Iris pigment epithelial cell (primary cell): Measurements from ENCODE around the gene CTSV.
"Not testable (repeated sequence)": the region's sequence is repeated elsewhere in the genome, so short reads cannot be mapped to it uniquely, and the experiment has no call there.

Source experiments
- DNase-seq: peaks from one replicate; pipeline ENCODE4 v3.0.0-alpha.2; 2011; ENCODE audit warnings: low read depth

CTSV gene

DNA sequence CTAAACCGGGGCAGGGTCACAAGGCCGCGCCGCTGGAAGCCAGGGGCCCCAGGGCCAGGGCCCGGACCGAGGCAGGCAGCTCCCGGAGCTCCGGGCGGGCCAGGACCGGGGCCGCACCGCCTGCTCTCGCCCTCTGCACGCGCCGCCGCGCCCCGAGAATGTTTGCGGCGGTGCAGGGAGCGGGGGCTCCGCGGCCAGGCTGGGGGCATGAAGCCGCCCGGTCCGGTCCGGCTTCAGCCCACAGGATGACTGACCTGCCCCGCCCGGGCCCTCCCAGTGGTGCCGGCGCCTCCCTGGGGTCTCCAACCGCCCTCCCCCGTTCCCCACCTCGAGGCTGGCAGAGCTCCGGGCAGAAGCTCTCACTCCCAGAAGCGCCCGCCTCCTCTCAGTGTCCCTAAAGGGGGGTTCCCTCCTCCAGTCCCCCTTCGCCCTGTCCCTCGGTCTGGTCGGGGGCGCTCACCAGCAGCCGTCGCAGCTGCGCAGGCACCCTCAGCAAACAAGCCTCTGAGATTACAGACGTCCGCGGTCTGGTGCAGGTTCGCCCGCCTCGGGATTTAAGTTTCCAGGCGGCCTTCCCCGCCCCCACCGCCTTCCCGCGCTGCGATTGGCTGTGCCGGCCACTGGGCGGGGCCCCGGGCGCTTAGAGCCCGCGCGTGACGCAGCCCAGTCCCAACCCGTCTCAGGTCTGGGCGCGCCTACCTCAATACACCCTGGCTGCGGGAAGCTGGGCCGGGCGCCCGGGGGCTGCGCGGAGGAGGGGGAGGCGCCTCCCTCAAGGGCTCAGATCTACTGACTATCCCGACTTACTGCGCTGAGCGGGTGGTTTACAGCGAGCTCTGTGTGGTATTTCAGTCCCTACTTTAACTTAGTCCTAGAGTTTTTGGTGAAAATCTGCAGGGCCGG is at the start of gene CTSV:
CTSV (minus strand) TSS at position 532 of the 903 bp plus-strand sequence. CDS start 1,099 bp downstream, outside the sequence.
- peak; percentile 87 for DNase-seq

DNA sequence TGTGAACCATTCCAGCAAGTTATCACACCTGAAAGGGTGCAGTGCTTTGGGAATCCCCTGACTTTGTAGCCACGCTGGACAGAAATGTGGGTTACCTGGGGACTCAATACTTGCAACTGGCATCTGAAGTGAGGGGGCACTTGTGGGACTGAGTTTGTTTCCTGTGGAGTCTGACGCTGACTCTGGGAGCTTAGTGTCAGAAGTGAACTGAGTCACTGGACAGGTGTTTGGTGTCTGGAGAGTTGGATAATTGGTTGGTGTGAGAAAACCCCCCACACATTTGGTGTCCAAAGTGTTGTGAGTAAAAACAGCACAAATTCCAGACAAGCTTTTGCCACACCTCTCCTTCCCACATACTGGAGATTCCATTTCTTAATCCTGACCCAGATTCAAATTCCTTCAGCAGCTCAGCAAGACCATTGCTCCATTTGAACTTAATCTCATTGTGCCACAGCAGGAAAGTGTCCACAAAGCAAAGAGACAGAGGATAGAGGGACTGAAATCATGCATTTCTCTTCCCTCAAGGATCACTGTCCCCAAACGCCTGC is 48.8 kb upstream of the CTSV start:
- DNase-seq = peak; percentile 2

DNA sequence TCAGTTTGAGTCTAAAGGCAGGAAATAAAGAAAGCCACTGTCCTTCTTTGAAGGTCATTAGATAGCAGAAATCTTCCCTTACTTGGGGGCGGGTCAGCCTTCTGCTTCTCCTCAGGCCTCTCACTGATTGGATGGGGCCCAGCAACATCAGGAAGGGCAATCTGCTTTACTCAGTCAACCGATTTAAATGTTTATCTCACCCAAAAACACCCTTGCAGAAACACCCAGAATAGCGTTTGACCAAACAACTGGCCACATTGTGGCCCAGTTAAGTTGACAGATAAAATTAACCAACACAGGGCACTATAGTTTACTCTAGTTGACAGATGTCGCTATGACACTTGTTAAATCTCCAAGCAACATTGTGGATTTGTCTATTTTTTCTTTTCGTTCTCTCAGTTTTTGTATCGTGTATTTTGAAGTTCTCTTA is 45.6 kb upstream of the CTSV start:
- not testable (repeated sequence) for DNase-seq

DNA sequence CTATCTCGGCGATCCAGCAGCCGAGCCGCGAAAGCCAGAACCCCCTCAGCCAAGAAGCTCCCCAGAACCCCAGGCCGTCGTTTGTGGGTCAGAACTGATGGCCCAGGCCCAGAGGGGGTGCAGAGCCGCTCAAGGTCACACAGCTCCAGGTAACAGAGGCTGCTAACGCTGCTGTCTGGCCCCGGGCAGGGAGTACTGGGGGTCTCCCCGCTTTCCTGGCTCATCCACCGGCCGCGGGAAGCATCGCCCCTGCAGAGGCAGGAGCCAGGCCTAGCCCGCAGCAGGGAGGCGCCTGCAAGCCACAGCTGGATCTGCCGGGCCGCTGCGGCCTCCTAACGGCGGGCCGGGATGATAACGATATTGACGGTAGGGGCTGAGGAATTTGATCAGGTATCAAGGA is 39.4 kb upstream of the CTSV start:
- DNase-seq = no peak

DNA sequence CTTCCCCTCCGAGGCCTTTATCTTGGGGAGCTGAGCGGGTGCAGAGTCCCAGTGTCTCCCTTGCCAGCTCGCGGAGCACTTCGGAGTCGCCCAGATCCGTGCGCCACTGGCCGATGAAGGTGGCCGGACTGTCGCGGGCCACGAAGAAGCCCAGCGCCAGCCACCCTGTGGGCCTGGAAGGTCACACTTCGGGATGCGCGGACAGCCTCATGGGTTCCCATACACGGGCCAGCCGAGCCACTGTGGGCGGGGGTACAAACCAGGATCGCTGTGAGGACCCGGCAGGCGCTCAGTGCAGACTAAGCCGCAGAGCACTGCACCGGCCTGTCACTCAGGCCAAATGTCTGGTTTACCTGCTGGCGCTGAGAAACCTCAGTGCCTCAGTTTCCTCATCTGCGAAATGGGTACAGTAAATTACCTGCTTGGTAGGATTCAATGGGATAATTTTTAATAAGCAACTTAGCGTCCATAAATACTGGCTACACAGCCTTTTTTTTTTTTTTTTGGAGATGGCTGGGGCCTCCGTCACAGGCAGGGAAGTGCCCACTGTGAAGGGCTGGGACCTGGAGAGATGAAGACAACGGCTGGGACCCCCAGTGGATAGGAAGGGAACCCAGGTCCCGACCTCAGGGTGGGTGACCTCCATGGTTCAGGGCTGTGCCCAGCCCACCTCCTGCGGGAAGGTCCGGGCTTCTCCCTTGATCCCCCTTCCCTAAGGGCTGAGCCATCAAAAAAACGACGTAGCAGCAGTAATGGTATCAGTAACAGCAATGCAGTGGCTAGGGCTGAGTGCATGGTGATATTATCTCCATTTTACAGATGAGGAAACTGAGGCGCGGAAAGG is 38.7 kb upstream of the CTSV start:
- DNase-seq = no peak

DNA sequence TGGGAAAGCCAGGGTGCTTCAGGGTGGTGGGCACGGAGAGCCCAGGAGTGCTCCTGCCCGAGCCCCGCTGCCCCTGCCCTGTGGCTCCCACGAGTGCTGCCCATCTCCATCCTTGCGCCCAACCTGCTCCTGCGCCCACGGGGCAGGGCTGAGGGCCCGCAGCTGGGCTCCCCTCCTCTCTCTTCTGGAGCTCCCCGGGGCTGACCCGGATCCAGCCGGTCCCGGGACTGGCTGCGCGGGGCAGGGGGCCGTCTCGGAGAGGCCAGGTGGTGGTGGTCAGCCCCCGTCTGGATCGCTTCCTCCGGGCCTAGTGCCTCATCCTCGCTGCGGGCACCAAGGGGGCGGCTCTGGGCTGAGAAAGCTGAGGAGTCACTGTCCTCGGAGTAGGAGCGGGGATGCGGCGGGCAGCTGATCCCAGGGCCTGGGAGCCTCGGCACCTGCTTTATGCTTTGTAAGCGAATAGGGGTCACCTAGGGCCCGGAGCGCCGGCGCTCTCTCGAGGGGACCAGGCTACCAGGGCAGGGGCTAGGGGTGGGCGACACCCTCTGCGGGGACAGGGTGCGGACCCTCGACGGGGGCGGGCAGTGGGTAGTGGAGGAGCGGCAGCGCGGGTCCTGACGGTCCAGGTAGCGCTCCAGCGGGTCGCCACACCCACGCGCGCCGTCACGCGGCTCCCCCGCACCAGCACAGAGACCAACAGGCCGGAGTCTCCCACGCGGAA is 37.9 kb upstream of the CTSV start:
- DNase-seq = not testable (repeated sequence)

DNA sequence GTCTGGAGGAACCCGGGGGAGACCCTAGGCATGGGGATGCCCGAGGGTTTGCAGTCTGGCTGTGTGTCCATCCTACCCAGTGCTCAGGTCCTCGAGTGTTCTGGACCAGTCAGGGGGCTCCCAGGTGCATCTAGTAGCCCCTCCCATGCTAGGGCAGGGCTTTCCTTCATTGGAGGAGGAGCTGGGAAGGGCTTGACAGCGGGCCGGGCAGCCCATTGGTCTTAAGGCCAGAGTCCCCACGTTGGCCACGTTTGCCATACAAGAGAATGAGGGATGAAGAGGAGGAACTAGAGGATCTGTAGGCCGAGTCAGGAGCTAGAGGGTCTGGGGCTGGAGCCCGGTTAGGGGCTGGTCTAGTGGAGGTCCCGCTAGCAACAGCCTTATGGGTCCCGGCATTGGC is 37.3 kb upstream of the CTSV start:
- no peak for DNase-seq

DNA sequence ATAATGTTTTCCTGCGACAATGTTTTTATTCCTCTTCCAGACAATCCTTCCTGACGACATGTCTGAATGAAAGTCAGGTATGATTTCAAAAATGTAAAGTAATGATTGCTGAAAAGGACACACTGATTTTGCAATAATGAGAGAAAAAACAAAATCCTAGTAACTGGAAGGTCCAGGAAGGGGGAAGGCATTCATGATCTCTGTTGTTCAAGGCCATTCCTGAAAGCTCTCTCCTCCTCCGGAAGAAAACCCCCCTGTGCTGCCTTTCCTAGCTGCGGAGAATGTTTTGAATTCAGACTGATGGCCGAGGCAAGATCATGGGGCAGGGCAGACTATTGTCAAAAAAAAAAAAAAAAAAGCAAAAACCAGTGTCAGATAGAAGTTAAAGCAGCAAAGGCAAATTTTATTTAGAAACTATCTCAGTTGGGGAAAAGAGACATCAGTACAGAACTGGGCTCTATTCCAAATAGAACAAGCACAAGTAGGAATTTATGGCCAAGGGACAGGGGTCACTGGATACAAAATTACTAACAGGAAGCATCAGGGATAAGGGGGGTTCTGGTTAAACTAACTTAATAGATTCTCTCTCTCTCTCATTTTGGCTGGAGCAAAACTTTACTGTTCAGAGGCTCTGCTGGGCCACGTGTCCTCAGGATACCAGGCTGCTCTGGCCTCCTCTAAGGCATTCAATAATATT is 36.5 kb upstream of the CTSV start:
- no peak for DNase-seq

DNA sequence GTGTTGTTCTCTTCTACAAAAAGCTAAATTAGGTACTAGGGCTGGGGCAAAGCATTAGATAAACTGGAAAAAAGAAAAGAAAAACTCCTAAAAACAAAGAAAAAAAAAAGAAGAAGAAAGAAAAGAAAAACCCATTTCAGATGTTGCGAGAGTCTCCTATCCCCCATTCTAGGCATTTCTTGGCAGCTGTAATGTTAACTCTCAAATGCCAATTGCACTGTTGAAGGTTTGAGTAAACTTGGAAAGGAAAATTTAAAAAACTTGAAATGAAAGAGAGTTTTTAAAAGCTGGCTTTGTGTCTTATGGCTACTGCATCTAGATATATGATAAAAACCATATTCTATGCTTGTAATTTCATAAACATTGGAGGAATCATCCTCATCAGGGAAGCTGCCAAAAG is 34.6 kb upstream of the CTSV start:
- DNase-seq = no peak

DNA sequence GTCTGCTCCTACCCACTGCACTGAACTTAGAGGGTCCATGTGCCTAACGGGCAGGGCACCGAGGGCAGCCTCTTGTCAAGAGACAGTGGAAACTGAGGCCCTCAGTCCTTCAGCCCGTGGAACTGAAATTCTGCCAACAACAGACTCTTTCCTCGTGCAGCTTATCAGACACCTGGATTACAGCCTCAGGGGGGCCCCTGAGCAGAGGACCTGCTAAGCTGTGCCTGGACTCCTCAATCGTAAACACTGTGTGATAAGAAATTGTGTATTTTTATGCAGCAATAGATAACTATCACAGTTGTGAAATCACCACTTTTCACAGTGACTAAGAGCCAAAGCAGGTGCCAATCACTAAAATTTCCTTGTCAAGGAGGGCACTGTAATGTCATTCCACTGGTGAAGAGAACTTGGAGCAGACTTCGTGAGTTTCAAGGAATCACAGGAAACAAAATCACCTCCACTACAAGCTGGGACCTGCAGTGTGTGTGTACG is 33.4 kb upstream of the CTSV start:
- no peak for DNase-seq

DNA sequence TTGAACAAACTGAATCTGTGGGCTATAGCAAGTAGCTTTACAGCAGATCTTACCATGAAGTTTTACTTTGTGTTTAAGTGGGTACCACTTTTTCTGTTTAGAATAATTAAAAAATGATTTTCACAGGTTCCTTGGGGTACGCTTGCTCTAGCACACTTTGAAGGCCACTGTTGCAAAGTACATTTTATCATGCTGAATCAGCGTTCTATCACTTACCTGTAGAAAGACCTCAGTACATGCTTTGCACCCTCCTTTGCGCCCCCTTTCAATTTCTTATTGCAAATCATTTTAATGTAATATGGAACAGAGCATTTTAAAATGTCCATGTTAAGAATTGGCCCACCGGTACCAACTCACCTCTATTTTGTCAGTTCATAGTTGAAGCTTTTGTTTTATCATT is 31.4 kb upstream of the CTSV start:
- DNase-seq = not testable (repeated sequence)

DNA sequence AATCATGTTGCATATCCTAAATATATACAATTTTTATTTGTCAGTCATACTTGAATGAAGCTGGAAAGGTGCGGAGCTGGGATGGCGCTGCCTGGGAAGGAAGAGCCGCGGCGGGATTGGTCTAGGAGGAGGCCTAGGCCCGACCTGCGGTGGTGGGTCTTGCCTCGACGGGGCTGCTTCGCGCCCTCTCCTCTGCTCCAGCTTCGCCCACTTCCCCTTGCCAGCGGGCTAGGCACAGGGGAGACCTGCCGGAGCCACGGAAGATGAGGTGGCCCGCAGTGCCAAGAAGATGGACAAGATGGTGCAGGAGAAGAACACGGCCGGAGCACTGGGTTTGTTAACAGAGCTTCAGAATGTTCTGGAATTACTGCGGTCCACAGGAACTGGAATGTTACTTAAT is 28.5 kb upstream of the CTSV start:
- no peak for DNase-seq

DNA sequence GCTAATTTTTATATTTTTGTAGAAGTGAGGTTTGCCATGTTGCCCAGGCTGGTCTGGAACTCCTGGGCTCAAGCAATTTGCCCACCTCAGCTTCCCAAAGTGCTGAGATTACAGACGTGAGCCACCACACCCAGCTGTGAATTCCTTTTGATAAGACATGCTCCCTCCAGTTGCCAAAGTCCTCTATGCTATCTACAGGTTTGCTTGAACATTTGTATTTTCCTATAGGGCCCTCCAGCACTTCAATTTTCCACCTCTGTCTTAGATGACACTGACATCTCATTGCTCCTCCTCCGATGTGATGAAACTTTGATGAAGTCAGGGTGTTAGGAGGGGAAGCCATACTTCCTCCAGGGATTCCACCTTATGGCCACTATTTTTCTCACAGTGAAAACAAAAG is 25.2 kb upstream of the CTSV start:
- no peak for DNase-seq

DNA sequence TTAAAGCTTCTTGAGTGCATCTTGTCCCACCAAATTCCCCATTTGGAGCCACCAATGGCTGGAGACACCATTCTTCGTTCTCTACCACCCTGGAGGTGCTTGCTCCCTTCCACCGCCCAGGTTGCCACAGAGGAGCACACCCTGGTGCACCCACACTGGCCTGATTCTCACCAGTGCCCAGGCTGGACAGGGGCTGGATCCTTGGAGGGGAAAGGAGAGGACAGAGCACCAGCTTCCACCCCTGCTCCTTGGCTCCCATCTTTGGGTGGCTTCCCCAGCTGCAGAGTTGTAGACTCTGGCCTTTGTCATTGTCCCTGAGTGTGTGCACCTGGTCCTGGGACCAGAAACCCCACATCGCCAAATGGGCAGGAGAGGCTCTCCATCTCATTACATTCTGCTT is 21.9 kb upstream of the CTSV start:
- DNase-seq = no peak

DNA sequence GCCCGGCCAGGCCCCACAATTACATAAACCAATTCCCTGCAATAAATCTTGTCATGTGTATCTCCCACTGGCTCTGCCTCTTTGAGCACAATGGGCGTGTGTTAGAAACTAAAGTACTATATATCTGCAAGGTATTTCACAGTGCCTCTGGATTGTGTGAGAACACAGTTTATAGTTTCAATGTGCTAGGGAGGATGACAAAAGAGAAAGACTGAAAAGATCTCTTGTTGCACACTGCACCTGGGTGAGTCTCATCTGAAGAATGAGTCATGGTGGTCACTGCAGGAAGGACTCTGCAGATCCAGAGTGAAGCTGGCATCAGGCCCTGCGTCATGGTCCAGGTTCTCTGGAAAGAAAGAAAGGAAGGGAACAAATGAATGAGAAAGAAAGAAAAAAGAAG is 20.7 kb upstream of the CTSV start:
- DNase-seq = no peak

DNA sequence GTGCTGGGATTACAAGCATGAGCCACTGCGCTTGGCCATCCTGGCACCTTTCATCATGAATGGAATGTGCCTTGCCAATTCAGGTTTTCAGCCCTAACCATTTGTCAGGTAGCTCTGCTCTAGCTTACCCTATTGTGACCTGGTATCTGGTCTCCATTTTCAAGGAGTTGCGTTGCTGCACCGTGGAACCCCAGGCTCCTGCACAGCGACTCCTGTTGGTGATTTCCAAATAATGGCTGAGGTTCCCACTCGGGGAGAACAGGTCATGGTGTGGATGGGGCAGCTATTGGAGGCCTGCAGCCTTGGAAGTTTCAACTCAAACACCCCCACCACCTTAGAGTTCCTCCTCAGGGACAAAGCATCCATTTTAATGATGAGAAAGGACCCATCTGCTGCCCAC is 18.7 kb upstream of the CTSV start:
- DNase-seq = no peak

DNA sequence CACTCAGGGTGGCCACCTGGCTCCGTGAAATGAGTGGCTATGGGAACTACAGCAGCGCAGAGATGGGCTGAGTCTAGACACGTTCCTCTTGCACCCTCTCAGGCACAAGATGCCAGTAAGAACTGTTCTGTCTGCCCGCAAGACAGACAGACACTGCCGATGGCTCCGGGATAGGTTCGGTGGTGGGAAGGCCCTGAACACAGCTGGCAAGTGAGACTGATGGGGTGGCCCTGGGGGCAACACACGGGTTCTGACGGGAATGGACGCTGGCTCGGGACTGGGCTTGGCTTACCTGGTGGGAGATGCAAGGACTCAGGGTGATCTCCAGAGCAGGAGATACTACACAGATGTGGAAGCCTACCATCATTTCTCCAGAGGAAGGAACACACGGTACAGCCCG is 16.9 kb upstream of the CTSV start:
- not testable (repeated sequence) for DNase-seq

DNA sequence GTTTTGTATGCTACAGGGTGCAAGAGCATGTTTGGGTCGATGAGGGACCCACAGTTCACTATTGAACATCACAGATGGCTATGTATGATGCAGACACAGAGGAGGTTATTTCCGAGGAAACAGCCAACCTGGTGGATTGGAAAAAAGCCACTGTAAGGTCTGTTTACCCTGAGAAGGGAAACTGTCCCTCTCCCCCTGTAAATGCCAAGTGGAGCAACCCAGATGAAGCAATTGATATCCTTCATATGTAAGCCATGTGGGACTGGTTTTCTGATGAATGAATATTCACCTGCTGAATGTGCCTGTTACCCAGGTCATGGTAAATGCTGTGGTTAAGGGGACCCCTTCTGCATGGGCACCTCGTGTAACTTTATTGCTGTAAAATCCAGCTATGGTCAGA is 14.8 kb upstream of the CTSV start:
- DNase-seq = no peak

DNA sequence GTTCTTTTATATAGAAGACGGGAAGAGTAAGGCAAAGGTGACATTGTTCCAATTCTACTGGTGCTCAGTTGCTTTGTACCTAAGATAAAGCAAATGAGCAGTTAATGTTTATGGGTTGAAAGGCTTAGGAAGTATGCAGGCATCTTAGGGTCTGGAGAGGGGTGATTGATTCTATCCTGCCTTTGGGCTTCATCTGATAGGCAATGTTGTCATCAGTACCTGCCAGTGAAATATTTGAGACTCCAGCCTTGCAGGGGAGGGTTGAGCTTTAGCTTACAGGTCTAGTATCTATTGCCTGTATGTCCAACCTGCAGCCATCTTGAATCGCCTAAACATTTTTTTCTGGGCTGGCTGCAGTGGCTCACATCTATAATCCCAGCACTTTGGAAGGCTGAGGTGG is 13.8 kb upstream of the CTSV start:
- DNase-seq = no peak

DNA sequence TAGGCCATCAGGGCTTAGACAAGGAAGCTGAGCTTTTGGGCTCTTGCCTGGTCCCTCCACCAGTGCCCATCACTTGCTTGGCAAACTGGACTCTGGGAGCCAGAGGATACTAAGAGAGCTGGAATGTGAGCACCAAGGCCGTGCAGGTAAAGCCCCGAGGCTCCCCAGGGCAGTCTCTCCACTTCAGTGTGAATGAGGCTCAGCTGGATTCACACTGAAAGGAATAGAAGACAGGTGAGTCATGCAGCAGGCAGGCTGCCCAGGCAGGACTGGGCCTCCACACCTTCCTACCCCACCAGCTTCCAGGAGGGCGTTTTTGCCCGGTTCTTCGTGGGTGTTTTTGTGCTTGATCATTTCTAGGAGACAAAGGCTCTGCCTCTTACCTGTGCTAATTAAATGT is 7.3 kb upstream of the CTSV start:
- peak; percentile 17 for DNase-seq

DNA sequence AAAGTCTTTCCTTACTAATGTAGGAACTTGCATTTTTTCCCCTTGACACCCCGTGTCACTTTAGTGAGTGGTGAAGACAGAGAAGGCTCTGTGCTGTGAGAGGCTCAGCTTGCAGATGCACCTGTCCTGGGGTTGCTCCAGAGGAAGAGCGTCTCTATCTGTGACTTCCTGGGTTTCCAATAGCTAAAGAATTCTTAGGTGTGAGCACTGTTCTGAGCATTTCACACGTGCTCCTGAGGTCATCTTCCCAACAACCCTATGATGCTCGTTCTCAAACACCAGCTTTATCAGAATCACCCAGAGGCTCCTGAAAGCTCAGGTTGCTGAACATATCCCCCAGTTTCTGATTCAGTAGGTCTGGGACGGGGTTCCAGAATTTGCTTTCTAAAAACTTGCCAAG is 6.4 kb upstream of the CTSV start:
- DNase-seq = no peak
